GM23338 (cell line): ENCODE measurements around the gene EYS. TPM values are rescaled to one million over a fixed set of nuclear protein-coding genes. Genes with fewer than 3 reads are reported as not detected.

Source experiments
- ATAC-seq: fragments of 200-7000 bp; cut with Tn5 transposase; 3 replicates; pipeline ENCODE4 v1.9.1; 2020
- DNase-seq: peaks from one replicate; pipeline ENCODE4 v3.0.0-alpha.2; 2015; ENCODE audit warnings: low spot score
- H2AFZ ChIP-seq: fragments of 200-600 bp; sonication (generic); 2 replicates; pipeline ENCODE4 v1.8.0; 2016; ENCODE audit warnings: antibody characterized with exemption, mild to moderate bottlenecking, moderate library complexity
- H3F3A ChIP-seq: fragments of 200-600 bp; sonication (generic); replicated peaks from 2 replicates; pipeline ENCODE4 v1.8.0; 2017; ENCODE audit warnings: antibody characterized with exemption, mixed run types, low read depth
- H3K27ac ChIP-seq: fragments of 200-600 bp; sonication (generic); 2 replicates; pipeline ENCODE4 v1.6.1; 2016; ENCODE audit warnings: low read depth
- H3K27me3 ChIP-seq: fragments of 200-600 bp; sonication (generic); 2 replicates; pipeline ENCODE4 v1.8.0; 2016; ENCODE audit warnings: mild to moderate bottlenecking, mixed run types, moderate library complexity; ENCODE audit not compliant: insufficient read depth
- H3K36me3 ChIP-seq: fragments of 200-600 bp; sonication (generic); 2 replicates; pipeline ENCODE4 v1.8.0; 2016; ENCODE audit warnings: mild to moderate bottlenecking; ENCODE audit not compliant: insufficient read depth
- H3K4me1 ChIP-seq: fragments of 200-600 bp; sonication (generic); 2 replicates; pipeline ENCODE4 v1.8.0; 2016; ENCODE audit warnings: mild to moderate bottlenecking, moderate library complexity; ENCODE audit not compliant: insufficient read depth
- H3K4me2 ChIP-seq: fragments of 200-600 bp; sonication (generic); 2 replicates; pipeline ENCODE4 v1.7.1; 2017; ENCODE audit warnings: mixed run types
- H3K4me3 ChIP-seq: fragments of 200-600 bp; sonication (generic); 2 replicates; pipeline ENCODE4 v1.6.1; 2016; ENCODE audit warnings: mixed run types
- H3K79me2 ChIP-seq: fragments of 200-600 bp; sonication (generic); replicated peaks from 2 replicates; pipeline ENCODE4 v1.8.0; 2017; ENCODE audit warnings: mild to moderate bottlenecking; ENCODE audit not compliant: insufficient read depth
- H3K9me2 ChIP-seq: fragments of 200-600 bp; sonication (generic); 2 replicates; pipeline ENCODE4 v1.8.0; 2017; ENCODE audit not compliant: insufficient read depth
- H4K20me1 ChIP-seq: fragments of 200-600 bp; sonication (generic); replicated peaks from 2 replicates; pipeline ENCODE4 v1.8.0; 2017; ENCODE audit warnings: mild to moderate bottlenecking; ENCODE audit not compliant: insufficient read depth
- H3K27ac Mint-ChIP-seq: 2 replicates; pipeline ENCODE4 v1.8.0; 2020; ENCODE audit warnings: inconsistent platforms, mild to moderate bottlenecking, moderate library complexity, mixed read lengths
- H3K27me3 Mint-ChIP-seq: 3 replicates; pipeline ENCODE4 v1.8.0; 2022; ENCODE audit warnings: low read depth, mild to moderate bottlenecking, moderate library complexity, mixed read lengths, inconsistent platforms; ENCODE audit not compliant: insufficient read depth, poor library complexity
- H3K36me3 Mint-ChIP-seq: 3 replicates; pipeline ENCODE4 v1.8.0; 2021; ENCODE audit warnings: low read depth, mild to moderate bottlenecking, inconsistent platforms, moderate library complexity, mixed read lengths
- H3K4me1 Mint-ChIP-seq: 3 replicates; pipeline ENCODE4 v1.8.0; 2020; ENCODE audit warnings: mild to moderate bottlenecking, inconsistent platforms, mixed read lengths
- H3K4me3 Mint-ChIP-seq: 3 replicates; pipeline ENCODE4 v1.8.0; 2021; ENCODE audit warnings: moderate library complexity, mild to moderate bottlenecking, inconsistent platforms, mixed read lengths
- H3K9me3 Mint-ChIP-seq: 3 replicates; pipeline ENCODE4 v1.8.0; 2020; ENCODE audit warnings: moderate library complexity, mild to moderate bottlenecking, inconsistent platforms, mixed read lengths
- CREB1 ChIP-seq: fragments of 250-450 bp; sonication (Bioruptor Pico); IDR thresholded peaks from 2 replicates; pipeline ENCODE4 v1.5.0; 2020; ENCODE audit warnings: low read depth, mild to moderate bottlenecking, moderate library complexity
- CTCF ChIP-seq, 2 experiments: fragments of 200-600 bp in 1 of 2; sonication (generic) in 1 of 2; conservative IDR thresholded peaks; 2 replicates each; pipeline versions ENCODE4 v1.5.1 to v1.6.1; 2016 to 2017; ENCODE audit warnings: antibody characterized with exemption in 2 of 2, low read depth in 2 of 2, mild to moderate bottlenecking in 2 of 2, moderate library complexity in 1 of 2
- ETS1 ChIP-seq: IDR thresholded peaks from 2 replicates; pipeline ENCODE4 v1.6.1; 2016; ENCODE audit warnings: antibody characterized with exemption
- EZH2 ChIP-seq: fragments of 200-600 bp; sonication (generic); IDR thresholded peaks from one replicate; pipeline ENCODE4 v1.8.0; 2017; ENCODE audit warnings: antibody characterized with exemption, mild to moderate bottlenecking, low read depth; ENCODE audit not compliant: unreplicated experiment
- EZH2phosphoT487 ChIP-seq: fragments of 200-600 bp; sonication (generic); IDR thresholded peaks from one replicate; pipeline ENCODE4 v1.8.1; 2018; ENCODE audit warnings: antibody characterized with exemption; ENCODE audit not compliant: unreplicated experiment
- JUNB ChIP-seq: IDR thresholded peaks from one replicate; pipeline ENCODE4 v1.6.1; 2016; ENCODE audit warnings: antibody characterized with exemption; ENCODE audit not compliant: unreplicated experiment
- NANOG ChIP-seq: IDR thresholded peaks from 2 replicates; pipeline ENCODE4 v1.6.1; 2016; ENCODE audit warnings: antibody characterized with exemption, borderline replicate concordance
- POLR2AphosphoS5 ChIP-seq: IDR thresholded peaks from 2 replicates; pipeline ENCODE4 v1.6.1; 2016; ENCODE audit warnings: antibody characterized with exemption, low read depth
- REST ChIP-seq: IDR thresholded peaks from one replicate; pipeline ENCODE4 v1.6.1; 2018; ENCODE audit warnings: antibody characterized with exemption; ENCODE audit not compliant: unreplicated experiment
- STAT1 ChIP-seq: IDR thresholded peaks from one replicate; pipeline ENCODE4 v1.6.1; 2016; ENCODE audit warnings: antibody characterized with exemption; ENCODE audit not compliant: unreplicated experiment
- ZNF114 ChIP-seq: fragments of 250-450 bp; sonication (Bioruptor Pico); IDR thresholded peaks from 2 replicates; pipeline ENCODE4 v1.5.0; 2020; ENCODE audit warnings: mild to moderate bottlenecking, moderate library complexity
- ZNF331 ChIP-seq: fragments of 250-450 bp; sonication (Bioruptor Pico); IDR thresholded peaks from 2 replicates; pipeline ENCODE4 v1.5.0; 2020; ENCODE audit warnings: low read depth, mild to moderate bottlenecking, moderate library complexity
- ZNF462 ChIP-seq: fragments of 250-450 bp; sonication (Bioruptor Pico); IDR thresholded peaks from 2 replicates; pipeline ENCODE4 v1.5.0; 2020; ENCODE audit warnings: mild to moderate bottlenecking, moderate library complexity
- polyA plus RNA-seq: library from polyadenylated mRNA; unstranded; fragments of >200 nt; fragmentation: Nextera tagmentation; extraction: Ambion mirVana; gene quantifications from 2 replicates; pipeline ENCODE4 v1.2.1, GENCODE V29; 2016
- total RNA-seq: library from RNA; depleted of rRNA; stranded (reverse); fragments of >200 nt; shearing (Covaris generic); gene quantifications from 2 replicates; pipeline ENCODE4 v1.2.3, GENCODE V29; 2014

Gene EYS
- total and polyA plus RNA-seq, 2 experiments from 2014 or later: 0.38 to 0.52 TPM

- H3K27me3 ChIP-seq: no peaks in the 10 kb centered on the region
- Mint-ChIP-seq H3K27ac (no peak overlapping the region), H3K27me3 (no peaks in the 10 kb centered on the region), H3K4me1 (peaks cover 3% of the 10 kb centered on the region; the same call in 1 of the 3 replicates), H3K4me3 (no peak overlapping the region), H3K9me3 (peaks cover 13% of the 10 kb centered on the region; the same call in 2 of the 3 replicates), H3K36me3 (no peaks in the 10 kb centered on the region; the same call in 2 of the 3 replicates)
- TF ChIP-seq EZH2 (no peak), ZNF462 (CRISPR knock-in tag) (no peak), ETS1 (no peak), REST (no peak), ZNF331 (CRISPR knock-in tag) (no peak), NANOG (no peak), STAT1 (no peak), POLR2AphosphoS5 (no peak), ZNF114 (no peak), EZH2phosphoT487 (no peak), JUNB (no peak), CTCF (conservative IDR thresholded peaks at IDR 0.05; ENCODE audit: low read depth in 2 of 2) (no peak), CREB1 (no peak)
- H3K4me3 ChIP-seq: no peak overlapping the region
- 0 out of 2 replicates have a peak, but pooled peaks cover 4% of the 10 kb centered on the region for H3K4me1 ChIP-seq
- 0 out of 2 replicates have a peak, but pooled peaks cover 5% of the 10 kb centered on the region for H3K9me2 ChIP-seq
- H3K36me3 ChIP-seq: no peaks in the 10 kb centered on the region
- no peaks in the 10 kb centered on the region for H3F3A ChIP-seq
- no peaks in the 10 kb centered on the region for H3K79me2 ChIP-seq
- no peaks in the 10 kb centered on the region for H4K20me1 ChIP-seq
- DNase-seq: no peak
- no peak overlapping the region for H3K27ac ChIP-seq
- ATAC-seq: no peak
- H3K4me2 ChIP-seq: no peak overlapping the region
- no peak overlapping the region for H2AFZ ChIP-seq
These were observed 590 bp downstream of the EYS start for GRCh38 chr6:65706436-65706835.
